IMR-90 (cell line): ENCODE results near the gene PRKCH. TPM values are rescaled to one million over a fixed set of nuclear protein-coding genes. Genes with fewer than 3 reads are reported as not detected.

Source experiments
- ATAC-seq: fragments of 200-7000 bp; cut with Tn5 transposase; 2 replicates; pipeline ENCODE4 v1.9.1; 2020; ENCODE audit warnings: low read depth, mild to moderate bottlenecking, moderate library complexity
- BruUV-seq: library from RNA; stranded (reverse); fragments of 400-500 nt; replicated peaks from 2 replicates; lab custom pipeline; 2021; lab: Mats Ljungman, UMichigan
- CTCF ChIA-PET: fragments of 300-600 bp; formaldehyde crosslinking; extraction: SDS; loops from one replicate; lab custom pipeline; 2021; ENCODE audit warnings: antibody characterized with exemption; lab: Yijun Ruan, JAX
- POLR2A ChIA-PET: fragments of 300-600 bp; sonication (Branson Sonifier 250); formaldehyde crosslinking; loops from one replicate; lab custom pipeline; 2022; ENCODE audit warnings: antibody characterized with exemption; ENCODE audit not compliant: unreplicated experiment; lab: Charles Lee
- DNase-seq: peaks from one replicate; pipeline ENCODE4 v3.0.0; 2013
- H2AFZ ChIP-seq: replicated peaks from 2 replicates; pipeline ENCODE3; 2013; ENCODE audit warnings: low read length, mild to moderate bottlenecking; ENCODE audit not compliant: poor library complexity
- H2AK5ac ChIP-seq: 2 replicates; pipeline ENCODE4 v1.6.1; 2013; ENCODE audit warnings: low read depth, low read length, inconsistent platforms
- H2AK9ac ChIP-seq: replicated peaks from 2 replicates; pipeline ENCODE3; 2013; ENCODE audit warnings: mild to moderate bottlenecking, low read depth, low read length, moderate library complexity; ENCODE audit not compliant: poor library complexity
- H2BK120ac ChIP-seq: 2 replicates; pipeline ENCODE4 v1.6.1; 2013; ENCODE audit warnings: low read depth, low read length, inconsistent platforms
- H2BK15ac ChIP-seq: 3 replicates; pipeline ENCODE4 v1.6.1; 2013; ENCODE audit warnings: low read depth, low read length, inconsistent platforms
- H2BK20ac ChIP-seq: 2 replicates; pipeline ENCODE4 v1.6.1; 2013; ENCODE audit warnings: low read depth, mild to moderate bottlenecking, inconsistent platforms, low read length, moderate library complexity
- H2BK5ac ChIP-seq: 2 replicates; pipeline ENCODE4 v1.6.1; 2013; ENCODE audit warnings: mild to moderate bottlenecking, low read depth, low read length, inconsistent platforms; ENCODE audit not compliant: poor library complexity, severe bottlenecking
- H3K14ac ChIP-seq: replicated peaks from 2 replicates; pipeline ENCODE4 v1.6.1; 2013; ENCODE audit warnings: low read depth, low read length, inconsistent platforms
- H3K18ac ChIP-seq: 2 replicates; pipeline ENCODE4 v1.6.1; 2013; ENCODE audit warnings: low read depth, low read length, control low read depth
- H3K23ac ChIP-seq: 2 replicates; pipeline ENCODE4 v1.6.1; 2013; ENCODE audit warnings: low read depth, low read length, inconsistent platforms
- H3K27ac ChIP-seq: 2 replicates; pipeline ENCODE4 v1.5.1; 2013; ENCODE audit warnings: mild to moderate bottlenecking, control low read depth, low read length; ENCODE audit not compliant: insufficient read depth
- H3K27me3 ChIP-seq: 2 replicates; pipeline ENCODE4 v1.6.1; 2013; ENCODE audit warnings: low read length; ENCODE audit not compliant: control insufficient read depth, insufficient read depth
- H3K36me3 ChIP-seq: 2 replicates; pipeline ENCODE4 v1.6.1; 2013; ENCODE audit warnings: low read length, mixed read lengths; ENCODE audit not compliant: control insufficient read depth, insufficient read depth
- H3K4ac ChIP-seq: 2 replicates; pipeline ENCODE4 v1.6.1; 2013; ENCODE audit warnings: low read depth, low read length, inconsistent platforms
- H3K4me1 ChIP-seq: 2 replicates; pipeline ENCODE4 v1.6.1; 2013; ENCODE audit warnings: low read length, mixed read lengths; ENCODE audit not compliant: control insufficient read depth, insufficient read depth
- H3K4me2 ChIP-seq: 2 replicates; pipeline ENCODE4 v1.6.1; 2013; ENCODE audit warnings: low read depth, mild to moderate bottlenecking, control low read depth, low read length, moderate library complexity
- H3K4me3 ChIP-seq: 2 replicates; pipeline ENCODE4 v1.5.1; 2013; ENCODE audit warnings: low read depth, mild to moderate bottlenecking, control low read depth, low read length, moderate library complexity; ENCODE audit not compliant: insufficient read depth
- H3K56ac ChIP-seq: 2 replicates; pipeline ENCODE4 v1.6.1; 2013; ENCODE audit warnings: low read length, inconsistent platforms; ENCODE audit not compliant: insufficient read depth; ENCODE audit errors: extremely low read depth
- H3K79me1 ChIP-seq, 2 experiments: 2 replicates each; pipeline ENCODE4 v1.6.1; 2013; ENCODE audit warnings: low read length in 2 of 2, inconsistent platforms in 1 of 2, low read depth in 1 of 2
- H3K9ac ChIP-seq: 2 replicates; pipeline ENCODE4 v1.6.1; 2013; ENCODE audit warnings: low read depth, low read length, control low read depth
- H3K9me1 ChIP-seq: 2 replicates; pipeline ENCODE4 v1.6.1; 2013; ENCODE audit warnings: low read length, inconsistent platforms; ENCODE audit not compliant: insufficient read depth
- H3K9me3 ChIP-seq: 2 replicates; pipeline ENCODE4 v1.6.1; 2013; ENCODE audit warnings: low read length; ENCODE audit not compliant: control insufficient read depth, insufficient read depth
- H4K20me1 ChIP-seq: 2 replicates; pipeline ENCODE4 v1.6.1; 2013; ENCODE audit warnings: low read length, inconsistent platforms; ENCODE audit not compliant: insufficient read depth
- H4K5ac ChIP-seq: 2 replicates; pipeline ENCODE4 v1.6.1; 2013; ENCODE audit warnings: mild to moderate bottlenecking, low read depth, low read length, control low read depth
- H4K8ac ChIP-seq, 2 experiments: 2 replicates each; pipeline ENCODE4 v1.6.1; 2013; ENCODE audit warnings: low read depth in 2 of 2, low read length in 2 of 2, control low read depth in 1 of 2, inconsistent platforms in 1 of 2
- H4K91ac ChIP-seq: 2 replicates; pipeline ENCODE4 v1.6.1; 2013; ENCODE audit warnings: low read depth, low read length, inconsistent platforms; ENCODE audit not compliant: insufficient read depth
- FOS ChIP-seq: fragments of 150-350 bp; IDR thresholded peaks from 2 replicates; pipeline ENCODE4 v1.6.1; 2016; ENCODE audit warnings: low read depth, low read length
- SMC3 ChIP-seq: fragments of 150-350 bp; IDR thresholded peaks from 2 replicates; pipeline ENCODE4 v1.6.1; 2016; ENCODE audit warnings: low read depth, mild to moderate bottlenecking, antibody characterized with exemption, low read length, moderate library complexity
- WGBS, 2 experiments: methylation state at CpG; one replicate each; pipeline versions ENCODE4 v1.1.5 to v1.1.7; 2013; ENCODE audit warnings: missing lambda C conversion rate in 2 of 2; ENCODE audit not compliant: insufficient read length in 1 of 2; ENCODE audit errors: extremely low coverage in 2 of 2; 5-methylcytosine and 5-hydroxymethylcytosine counted together
- dilution Hi-C: fragments of 300-500 bp; cut with HindIII; formaldehyde crosslinking; loops from one replicate; pipeline ENCODE4 v1.14.3; 2018; ENCODE audit warnings: low sequenced_read_pairs; ENCODE audit not compliant: unreplicated experiment
- in situ Hi-C: fragments of 300-500 bp; cut with MboI; formaldehyde crosslinking; loops from 3 replicates; pipeline ENCODE4 v1.14.3; 2019; ENCODE audit warnings: low sequenced_read_pairs, inconsistent platforms, mixed read lengths
- intact Hi-C: fragments of 100-400 bp; cut with micrococcal nuclease; formaldehyde crosslinking; loops from 2 replicates; pipeline ENCODE4 v1.10.0; 2022
- polyA plus RNA-seq, 3 experiments: library from polyadenylated mRNA; depleted of rRNA; stranded (reverse); fragments of >200 nt; gene quantifications; 2 replicates each; pipeline ENCODE4 v1.2.3, GENCODE V29; 2012; ENCODE audit warnings: low replicate concordance in 1 of 3
- total RNA-seq: library from RNA; depleted of rRNA; stranded (reverse); fragments of >200 nt; gene quantifications from 2 replicates; pipeline ENCODE4 v1.2.3, GENCODE V29; 2012

The PRKCH gene
- total and polyA plus RNA-seq, 2 of the 4 experiments (the other 2 are of a cell fraction) = 1.6 to 2.3 TPM

DNA sequence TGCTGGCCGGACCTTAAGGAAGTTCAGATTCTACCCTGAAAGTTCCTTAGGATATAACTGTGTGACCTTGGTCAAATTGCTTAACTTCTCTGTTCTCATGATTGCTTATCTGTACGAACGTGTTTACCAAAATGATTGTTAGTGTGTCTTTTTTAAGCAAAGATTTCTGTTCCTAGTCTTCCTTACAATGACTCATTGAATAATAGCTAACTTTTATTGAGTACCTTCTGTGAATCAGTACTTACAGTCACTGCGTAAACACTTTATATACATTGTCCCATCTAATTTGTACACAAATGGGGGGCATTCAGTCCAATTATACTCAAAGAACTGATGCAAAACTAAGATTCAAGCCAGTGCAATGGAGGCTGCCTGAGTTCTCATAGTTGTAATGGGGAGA is 36.0 kb upstream of the PRKCH start:
- H3K27ac ChIP-seq = no peak overlapping the region

More for the DNA sequence above, 36.0 kb upstream of the PRKCH start:
- Histone ChIP-seq H3K4me3 (no peak overlapping the region), H2AFZ (no peak overlapping the region), H3K9me3 (peaks cover under 1% of the 10 kb centered on the region; the same call in 1 of the 2 replicates), H3K4me2 (no peak overlapping the region), H4K8ac (no peak overlapping the region), H4K91ac (no peak overlapping the region), H3K9me1 (no peaks in the 10 kb centered on the region), H3K36me3 (no peaks in the 10 kb centered on the region), H3K23ac (no peak overlapping the region), H2BK5ac (no peak overlapping the region), H3K79me1 (no peaks in the 10 kb centered on the region), H3K4ac (no peak overlapping the region), H3K9ac (no peak overlapping the region), H3K56ac (no peak overlapping the region), H3K14ac (no peak overlapping the region), H4K5ac (no peak overlapping the region), H3K27me3 (peaks cover 12% of the 10 kb centered on the region), H2BK15ac (no peak overlapping the region), H4K20me1 (no peaks in the 10 kb centered on the region), H2BK120ac (no peak overlapping the region), H3K18ac (no peak overlapping the region), H2AK9ac (no peak overlapping the region), H3K4me1 (no peaks in the 10 kb centered on the region), H2BK20ac (no peak overlapping the region), H2AK5ac (no peak overlapping the region; the same call in 1 of the 2 replicates)
- ATAC-seq (no peak), DNase-seq (peak; percentile 12)
- intact Hi-C loops = loop anchor here (5.0 kb wide), 2 partner anchors 723 to 953 kb away; no protein-coding TSS in a partner anchor
- POLR2A ChIA-PET = no interaction called here
- CTCF ChIA-PET = interaction anchor here (0.5 to 1.4 kb wide), 9 partner anchors 8 to 1032 kb away, joined by 3 to 8 read pairs (median 4); no protein-coding TSS in a partner anchor
- dilution Hi-C loops = no loop called here
- no CpG with 5 or more reads among the region's 4 CpGs for WGBS, 2 experiments
- in situ Hi-C loops = loop anchor here (10.0 kb wide), 1 partner anchor 941 kb away; no protein-coding TSS in a partner anchor
- 0 out of 2 replicates have a peak, but pooled peaks have one; percentile 20 for TF ChIP-seq FOS
- no peak for TF ChIP-seq SMC3
- BruUV-seq = no TSS peak
